GM19239 (cell line): ENCODE results near the gene MYO3B.

Experiments
- DNase-seq: peaks from one replicate; pipeline ENCODE4 v3.0.0; 2011; ENCODE audit warnings: low spot score; ENCODE audit not compliant: insufficient read length
- FAIRE-seq: peaks from 2 replicates; lab custom pipeline; 2011; peaks lifted over from hg19 to GRCh38; lab: Jason Lieb, UNC

Gene MYO3B

GRCh38 chr2:170360546-170361089 lies 182.7 kb downstream of the MYO3B start:
- no peak for FAIRE-seq
- DNase-seq, result no peak

DNA sequence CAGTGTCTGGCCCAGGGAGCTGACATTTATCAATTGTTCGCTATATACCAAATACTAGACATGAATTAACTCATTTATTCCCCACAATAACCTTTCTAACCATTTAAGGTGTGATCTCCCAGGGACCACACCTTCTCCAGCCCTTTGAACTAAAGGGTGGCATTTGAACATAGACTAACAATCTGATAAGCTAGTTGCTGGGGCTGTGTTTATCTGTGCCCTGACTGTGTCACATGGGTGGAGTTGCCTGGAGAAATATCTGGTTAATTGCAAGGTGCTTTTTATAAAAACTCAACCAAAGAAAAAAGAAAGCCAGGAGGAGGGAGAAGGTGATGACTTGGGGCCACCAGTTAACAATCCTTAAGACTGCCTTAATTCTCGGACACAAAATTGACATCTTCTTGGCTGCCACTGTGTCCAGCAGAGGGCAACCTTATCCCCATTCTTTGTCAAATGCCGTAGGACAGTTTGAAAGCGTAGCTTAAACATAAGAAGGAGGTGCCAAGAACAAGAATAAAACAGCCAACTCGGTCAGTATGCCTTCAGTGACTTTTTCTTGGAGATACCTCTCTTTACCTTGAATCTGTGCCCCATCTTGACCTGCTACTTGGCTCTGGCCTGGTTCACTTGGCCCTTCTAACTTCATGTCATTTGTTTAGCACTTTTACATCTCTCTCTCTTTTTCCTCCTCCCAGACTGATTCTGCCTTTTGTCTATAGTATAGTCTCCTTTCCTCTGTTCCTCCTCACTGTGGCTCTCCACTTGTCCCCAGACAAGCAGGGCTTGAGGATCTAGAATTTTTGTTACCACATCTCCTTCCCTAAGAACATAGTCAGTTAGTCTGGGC lies 183.4 kb downstream of the MYO3B start:
- peak; percentile 93 for FAIRE-seq
- no peak for DNase-seq

DNA sequence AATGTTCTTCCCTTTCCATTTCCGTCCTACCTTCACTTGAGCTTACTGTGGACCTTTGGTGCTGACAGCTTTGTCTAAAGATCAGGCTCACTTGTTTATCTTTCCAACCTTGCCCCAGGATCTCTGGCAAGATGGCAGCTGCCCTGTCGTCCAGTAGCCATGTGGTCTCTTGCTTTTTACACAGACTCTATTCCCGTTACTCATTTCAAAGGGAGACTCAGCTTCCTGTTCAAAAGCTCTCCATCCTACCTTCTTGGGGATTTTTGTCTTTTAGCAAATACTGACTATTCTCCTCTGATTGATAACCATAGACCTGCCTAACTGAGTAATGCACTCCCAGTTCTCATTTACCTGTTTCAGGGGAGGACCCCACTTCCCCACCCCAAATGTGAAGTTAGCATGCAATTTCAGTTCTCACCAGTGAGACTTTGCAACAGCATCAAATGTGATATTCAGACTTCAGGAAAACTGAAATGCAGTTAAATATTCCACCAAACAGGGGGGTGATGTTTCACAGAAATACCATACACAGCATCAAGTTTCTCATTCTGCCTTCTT lies 184.4 kb downstream of the MYO3B start:
- no peak for DNase-seq
- FAIRE-seq, result no peak

DNA sequence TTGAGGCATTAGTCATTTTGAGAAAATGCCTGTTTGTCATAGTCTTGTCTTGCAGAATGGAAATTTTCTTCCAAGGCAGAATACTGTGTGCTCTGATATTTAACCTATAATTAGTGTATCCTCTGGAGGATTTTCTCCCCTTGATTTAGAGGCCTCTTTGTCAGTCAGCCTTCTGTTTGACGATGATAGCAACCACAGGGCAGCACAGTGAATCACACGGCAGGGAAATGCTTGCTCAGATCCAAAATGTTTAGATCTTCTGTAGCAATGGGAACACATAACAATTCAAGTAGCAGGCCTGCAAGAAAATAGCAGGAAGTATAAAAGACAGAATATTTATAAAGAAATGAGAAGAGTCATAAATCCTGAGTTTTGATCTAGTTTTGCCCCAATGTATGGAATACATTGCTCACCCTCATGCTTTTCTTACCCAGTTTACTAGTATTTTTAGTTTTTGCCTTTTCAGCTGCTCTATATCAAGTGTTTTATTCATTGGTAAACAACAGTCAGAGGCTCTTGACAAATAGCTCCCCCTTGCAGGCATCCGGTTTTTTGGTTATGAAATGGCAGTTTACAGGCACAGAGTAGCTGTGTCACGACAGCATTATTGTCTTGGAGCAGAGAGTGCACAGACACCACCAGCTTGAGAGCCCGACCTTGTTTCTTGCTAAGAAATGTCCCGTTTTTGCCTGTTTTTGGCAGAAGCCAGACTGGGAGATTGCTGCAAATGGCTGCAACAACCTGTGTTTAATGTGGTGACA lies 185.1 kb downstream of the MYO3B start:
- no peak for FAIRE-seq
- DNase-seq, result no peak

DNA sequence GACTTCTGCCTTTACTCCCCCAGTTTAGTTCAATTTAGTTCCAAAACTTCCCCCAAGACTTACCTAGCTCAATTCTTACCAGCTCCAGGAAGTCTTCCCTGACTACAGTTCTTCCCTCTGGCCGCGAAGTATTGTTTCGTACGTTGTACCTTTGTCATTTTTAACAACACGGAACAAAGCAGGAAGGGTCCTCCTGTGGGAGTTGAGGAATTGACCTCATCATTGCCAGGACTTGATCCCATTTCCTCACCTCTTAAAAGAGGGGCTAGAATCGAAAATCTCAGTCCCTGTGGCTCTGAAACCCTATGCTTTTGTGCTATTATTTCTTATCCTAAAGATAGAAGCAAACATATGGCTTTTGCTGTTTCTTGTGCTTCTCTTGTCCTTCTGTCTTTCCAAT lies 187.1 kb downstream of the MYO3B start:
- DNase-seq, result no peak
- FAIRE-seq, result no peak

DNA sequence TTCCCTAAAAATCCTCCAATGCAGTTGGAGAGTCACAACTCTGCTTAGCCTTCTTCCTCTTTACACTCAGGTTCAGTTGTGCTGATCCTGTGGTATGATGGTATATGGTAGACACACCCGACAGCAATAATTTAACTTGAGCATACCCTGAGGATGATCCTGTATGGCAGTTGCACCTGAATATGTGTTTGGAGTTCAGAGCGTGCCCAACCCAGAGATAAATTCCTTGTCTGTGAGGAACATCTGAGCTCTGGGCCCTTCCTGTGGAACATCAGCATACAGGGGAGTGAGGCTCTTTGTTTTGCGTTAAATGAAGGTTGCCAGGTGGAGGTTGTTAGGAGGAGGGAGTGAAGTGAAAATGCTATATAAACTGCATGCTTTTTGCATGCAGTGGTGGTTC lies 187.7 kb downstream of the MYO3B start:
- FAIRE-seq, result no peak
- DNase-seq, result no peak

DNA sequence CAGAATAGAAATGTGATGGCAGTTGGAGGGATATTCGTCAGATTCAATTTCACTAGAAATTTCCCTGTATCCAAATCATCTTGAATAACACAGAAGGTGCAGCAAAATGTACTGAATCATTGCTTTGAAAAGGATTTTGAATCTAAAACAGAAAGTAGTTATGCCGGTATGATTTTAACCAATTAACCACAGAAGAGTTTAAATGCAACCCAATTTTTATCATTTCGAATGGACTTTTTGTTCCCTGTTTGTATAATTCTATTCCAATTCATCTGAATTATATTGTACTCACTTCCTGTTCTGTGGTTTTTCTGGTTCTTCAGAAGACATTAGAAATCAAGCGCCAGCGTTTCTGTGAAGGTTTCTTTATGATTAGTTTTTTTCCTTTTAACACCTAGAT lies 190.4 kb downstream of the MYO3B start:
- FAIRE-seq, result no peak

DNA sequence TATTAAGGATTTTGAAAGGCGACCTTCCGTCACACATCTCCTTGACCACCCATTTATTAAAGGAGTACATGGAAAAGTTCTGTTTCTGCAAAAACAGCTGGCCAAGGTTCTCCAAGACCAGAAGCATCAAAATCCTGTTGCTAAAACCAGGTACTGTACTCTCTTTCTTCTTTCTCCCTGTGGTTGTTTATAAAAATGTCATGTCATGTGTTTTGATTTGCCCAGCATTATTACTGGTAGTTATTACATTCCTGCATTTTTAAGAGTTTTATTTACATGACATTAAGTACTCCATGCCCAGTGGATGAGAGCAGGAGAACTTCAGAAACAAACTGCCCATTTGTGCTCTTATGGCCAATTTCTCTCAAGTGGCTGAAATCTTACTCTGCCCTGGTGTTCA lies 191.3 kb downstream of the MYO3B start:
- FAIRE-seq, result no peak

More for the DNA sequence above, 190.4 kb downstream of the MYO3B start:
- DNase-seq, result no peak

GRCh38 chr2:170369894-170370293 lies 191.9 kb downstream of the MYO3B start:
- DNase-seq, result no peak

More for the DNA sequence above, 191.3 kb downstream of the MYO3B start:
- no peak for DNase-seq

DNA sequence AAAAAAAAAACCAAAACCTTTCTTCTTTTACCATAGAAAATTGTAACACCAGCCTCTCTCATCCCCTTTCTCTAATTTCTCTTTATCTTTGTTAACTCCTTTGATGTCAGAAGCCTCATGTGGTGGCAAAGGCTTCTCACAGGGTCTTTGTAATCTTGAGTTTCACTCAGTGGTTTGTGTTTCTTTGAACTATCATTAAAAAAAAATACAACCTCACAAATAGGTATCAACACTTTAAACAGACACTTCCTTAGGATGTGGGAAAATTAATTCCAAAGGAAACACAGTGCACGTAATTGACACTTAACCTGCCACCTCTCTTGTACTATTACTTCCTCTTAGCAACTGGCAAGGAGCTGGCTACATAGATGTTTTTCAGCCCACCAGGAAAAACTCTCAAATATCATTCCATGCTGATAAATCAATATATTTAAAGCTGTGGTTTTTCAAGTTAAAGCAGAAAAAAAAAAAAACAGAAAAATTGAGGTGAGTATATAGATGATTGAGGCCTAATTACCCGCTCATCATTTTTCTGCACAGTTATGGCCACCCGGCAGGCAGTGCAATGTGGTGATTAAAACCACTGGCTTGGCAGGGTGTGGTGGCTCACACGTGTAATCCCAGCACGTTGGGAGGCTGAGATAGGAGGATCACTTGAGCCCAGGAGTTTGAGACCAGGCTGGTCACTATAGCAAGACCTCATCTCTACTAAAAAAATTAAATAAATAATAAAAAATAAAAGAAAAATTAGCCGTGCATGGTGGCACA lies 193.5 kb downstream of the MYO3B start:
- no peak for DNase-seq
- no peak for FAIRE-seq

More at GRCh38 chr2:170369894-170370293, 191.9 kb downstream of the MYO3B start:
- FAIRE-seq, result no peak

GRCh38 chr2:170375192-170375591 lies 197.2 kb downstream of the MYO3B start:
- no peak for DNase-seq
- FAIRE-seq, result no peak

- DNase-seq (no peak), FAIRE-seq (no peak)
These were observed 199.7 kb downstream of the MYO3B start for GRCh38 chr2:170377500-170378207.

DNA sequence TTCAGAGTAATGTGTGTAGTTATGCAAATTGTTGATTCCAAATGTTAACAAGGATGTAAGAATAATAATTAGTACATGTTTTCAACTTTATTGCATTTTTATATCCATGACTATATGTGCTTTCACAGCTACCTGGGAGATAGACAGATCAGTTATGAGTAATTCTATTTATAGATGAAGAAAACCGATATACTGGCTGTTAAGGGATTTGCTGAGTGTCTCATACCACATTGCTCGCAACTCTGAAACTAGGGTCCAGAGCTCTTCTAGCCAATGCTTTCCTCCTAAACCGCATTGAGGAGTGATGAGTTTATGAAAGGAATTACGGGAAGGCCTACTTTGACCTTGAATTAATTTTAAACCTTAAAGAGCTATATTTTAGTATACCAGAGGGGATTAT lies 202.3 kb downstream of the MYO3B start:
- DNase-seq (no peak), FAIRE-seq (no peak)

DNA sequence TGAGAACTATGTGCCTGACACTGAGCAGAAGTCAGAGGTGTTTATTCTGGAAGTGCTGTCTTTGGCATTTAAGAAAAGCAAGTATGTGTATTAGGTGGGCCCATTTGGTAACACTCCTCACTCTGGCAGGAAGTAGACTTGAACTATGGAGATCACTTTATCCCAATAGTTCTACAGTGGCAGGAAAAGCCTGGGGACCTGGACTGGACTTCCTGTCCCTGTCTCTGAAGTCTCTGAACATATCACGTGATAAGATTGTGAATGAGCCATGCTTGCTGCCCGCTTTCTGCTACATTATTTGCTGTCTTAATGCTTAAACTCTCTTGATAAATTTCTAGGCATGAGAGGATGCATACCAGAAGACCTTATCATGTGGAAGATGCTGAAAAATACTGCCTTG lies 203.7 kb downstream of the MYO3B start:
- DNase-seq, result no peak
- no peak for FAIRE-seq

DNA sequence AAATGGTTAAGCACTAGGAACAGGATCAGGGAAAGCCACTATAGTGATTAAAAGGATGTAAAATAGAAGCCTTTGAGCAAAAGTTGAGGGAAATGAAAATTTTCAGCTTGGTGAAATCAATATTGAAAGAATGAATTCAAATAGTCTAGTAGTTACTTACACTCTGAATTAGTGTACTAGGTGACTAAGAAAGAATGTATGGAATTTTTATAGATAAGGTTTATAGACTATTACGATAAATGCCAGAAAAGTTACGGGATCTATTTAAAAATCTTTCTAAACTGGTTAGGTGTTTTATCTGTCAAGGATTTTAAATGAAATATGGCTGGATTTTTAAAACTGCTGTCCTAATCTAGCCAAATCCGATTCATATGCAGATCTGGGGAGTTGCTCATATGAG lies 208.6 kb downstream of the MYO3B start:
- no peak for FAIRE-seq
- DNase-seq, result no peak

DNA sequence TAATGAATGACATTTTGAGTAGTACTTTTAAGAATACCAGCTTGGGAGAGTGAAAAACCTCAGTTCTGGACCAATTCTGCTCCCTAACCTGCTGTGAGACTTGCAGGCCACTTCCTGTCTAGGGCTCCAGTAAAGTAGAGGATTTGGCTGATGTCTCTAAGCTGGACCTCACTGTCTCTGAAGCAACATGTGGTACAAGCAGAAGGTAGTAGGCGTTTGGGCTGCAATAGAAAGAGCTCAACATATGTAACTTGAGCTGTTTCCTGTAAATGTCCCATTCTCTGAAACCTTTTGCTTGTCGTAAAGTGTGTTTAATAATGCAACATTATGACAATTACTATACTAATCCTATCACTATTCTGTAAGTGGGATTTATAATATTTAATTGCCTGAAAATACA lies 213.1 kb downstream of the MYO3B start:
- FAIRE-seq (no peak), DNase-seq (no peak)

GRCh38 chr2:170391697-170392096 lies 213.8 kb downstream of the MYO3B start:
- no peak for DNase-seq
- no peak for FAIRE-seq

- FAIRE-seq (no peak), DNase-seq (no peak)
These were observed 216.0 kb downstream of the MYO3B start for GRCh38 chr2:170393861-170394498.
